Testis (tissue), 3 donors: ENCODE results near the gene AUTS2. TPM values are rescaled to one million over a fixed set of nuclear protein-coding genes. Genes with fewer than 3 reads are reported as not detected.
A peak's percentile ranks its signal among the peaks of the same experiment; 100 is the strongest.

Experiments
- DNase-seq: peaks from one replicate; pipeline ENCODE4 v3.0.0-alpha.2; 2019
- H3K27ac ChIP-seq, 2 donors: fragments of 200-600 bp; sonication (generic); one replicate each; pipeline ENCODE4 v1.5.1; 2019
- H3K27me3 ChIP-seq: fragments of 200-600 bp; sonication (generic); one replicate; pipeline ENCODE4 v1.5.1; 2019
- H3K36me3 ChIP-seq: fragments of 200-600 bp; sonication (generic); one replicate; pipeline ENCODE4 v1.5.1; 2017; ENCODE audit warnings: low read depth; ENCODE audit errors: missing control alignments
- H3K4me1 ChIP-seq: fragments of 200-600 bp; sonication (generic); one replicate; pipeline ENCODE4 v1.5.1; 2019
- H3K4me3 ChIP-seq, 2 donors: fragments of 200-600 bp; sonication (generic); one replicate each; pipeline ENCODE4 v1.5.1; 2017 to 2019
- H3K9me3 ChIP-seq: fragments of 200-600 bp; sonication (generic); one replicate; pipeline ENCODE4 v1.5.1; 2017
- POLR2A ChIP-seq: fragments of 450-650 bp; IDR thresholded peaks from one replicate; pipeline ENCODE4 v1.6.1; 2017; ENCODE audit warnings: antibody characterized with exemption, mild to moderate bottlenecking, moderate library complexity
- WGBS, 2 donors: methylation state at CpG; one replicate each; pipeline ENCODE4 v1.1.5; 2018; 5-methylcytosine and 5-hydroxymethylcytosine counted together
- intact Hi-C: fragments of 100-400 bp; cut with DNase I; formaldehyde crosslinking; loops from one replicate; pipeline ENCODE4 v1.15.1; 2023; ENCODE audit warnings: low total_unique reads
- polyA plus RNA-seq: library from polyadenylated mRNA; stranded (reverse); fragments of 350-450 nt; fragmentation: Illumina TruSeq; extraction: RNeasy Lipid Tissue Mini Kit (QIAGEN cat#74804); gene quantifications from one replicate; pipeline ENCODE4 v1.2.3, GENCODE V29; 2014; ENCODE audit warnings: low read depth, low replicate concordance; ENCODE audit not compliant: insufficient read depth
- total RNA-seq, 2 donors: library from RNA; depleted of rRNA; stranded (reverse); fragments of >200 nt; gene quantifications; one replicate each; pipeline ENCODE4 v1.2.3, GENCODE V29; 2016
- TF ChIP-seq, protein P1 (sequence below), 3 experiments: fragments of 450-650 bp in 2 of 3; fragments of 200-600 bp in 1 of 3; sonication (generic) in 1 of 3; IDR thresholded peaks; one replicate each; pipeline ENCODE4 v1.5.1; 2016 to 2019; ENCODE audit warnings: antibody characterized with exemption in 3 of 3, mild to moderate bottlenecking in 2 of 3, moderate library complexity in 1 of 3

The AUTS2 gene
- total and polyA plus RNA-seq, 3 donors from 2014 or later: 21.3 to 75.5 (median 56.1) TPM

GRCh38 chr7:69602522-69602921 lies 4.2 kb downstream of the AUTS2 start:
- intact Hi-C loops: no loop called here
- no peak overlapping the region for H3K27ac ChIP-seq
- no peaks in the 10 kb centered on the region for H3K9me3 ChIP-seq
- no peak for TF ChIP-seq POLR2A
- H3K27me3 ChIP-seq: no peaks in the 10 kb centered on the region
- no peak for DNase-seq
- 88 to 89% methylated on average over 2 of the region's 2 CpGs for WGBS, 2 donors
- no peak overlapping the region for H3K4me3 ChIP-seq
- H3K4me1 ChIP-seq: peaks cover 11% of the 10 kb centered on the region
- H3K36me3 ChIP-seq: no peaks in the 10 kb centered on the region

DNA sequence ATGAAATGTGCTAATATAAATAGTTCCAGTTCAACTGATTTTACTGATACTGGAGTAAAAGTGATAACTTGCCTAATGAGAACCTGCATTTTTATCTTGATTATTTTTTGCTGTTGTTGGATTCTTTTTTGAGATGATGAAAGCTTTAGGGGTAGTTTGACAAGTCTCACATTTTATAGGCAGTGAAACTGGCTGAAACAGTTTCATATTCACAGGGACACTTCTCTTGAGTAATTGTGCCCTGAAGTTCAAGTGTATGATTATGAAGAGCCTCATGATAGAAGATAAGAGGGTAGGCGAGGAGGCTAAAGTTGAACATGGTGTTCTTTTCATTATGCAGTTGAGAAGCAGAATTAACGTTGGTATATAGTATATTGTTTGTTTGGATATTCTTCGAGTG lies 5.1 kb downstream of the AUTS2 start:
- H3K36me3 ChIP-seq: no peaks in the 10 kb centered on the region
- TF ChIP-seq, protein P1, sequence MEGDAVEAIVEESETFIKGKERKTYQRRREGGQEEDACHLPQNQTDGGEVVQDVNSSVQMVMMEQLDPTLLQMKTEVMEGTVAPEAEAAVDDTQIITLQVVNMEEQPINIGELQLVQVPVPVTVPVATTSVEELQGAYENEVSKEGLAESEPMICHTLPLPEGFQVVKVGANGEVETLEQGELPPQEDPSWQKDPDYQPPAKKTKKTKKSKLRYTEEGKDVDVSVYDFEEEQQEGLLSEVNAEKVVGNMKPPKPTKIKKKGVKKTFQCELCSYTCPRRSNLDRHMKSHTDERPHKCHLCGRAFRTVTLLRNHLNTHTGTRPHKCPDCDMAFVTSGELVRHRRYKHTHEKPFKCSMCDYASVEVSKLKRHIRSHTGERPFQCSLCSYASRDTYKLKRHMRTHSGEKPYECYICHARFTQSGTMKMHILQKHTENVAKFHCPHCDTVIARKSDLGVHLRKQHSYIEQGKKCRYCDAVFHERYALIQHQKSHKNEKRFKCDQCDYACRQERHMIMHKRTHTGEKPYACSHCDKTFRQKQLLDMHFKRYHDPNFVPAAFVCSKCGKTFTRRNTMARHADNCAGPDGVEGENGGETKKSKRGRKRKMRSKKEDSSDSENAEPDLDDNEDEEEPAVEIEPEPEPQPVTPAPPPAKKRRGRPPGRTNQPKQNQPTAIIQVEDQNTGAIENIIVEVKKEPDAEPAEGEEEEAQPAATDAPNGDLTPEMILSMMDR (IDR thresholded peaks at IDR 0.05): no peak
- no peak for TF ChIP-seq POLR2A
- no peak overlapping the region for H3K4me3 ChIP-seq
- no peak overlapping the region for H3K27ac ChIP-seq
- no peaks in the 10 kb centered on the region for H3K9me3 ChIP-seq
- no peak for DNase-seq
- H3K27me3 ChIP-seq: no peaks in the 10 kb centered on the region
- peaks cover 11% of the 10 kb centered on the region for H3K4me1 ChIP-seq
- intact Hi-C loops: no loop called here
- 47 to 56% methylated on average over 3 of the region's 3 CpGs for WGBS, 2 donors

DNA sequence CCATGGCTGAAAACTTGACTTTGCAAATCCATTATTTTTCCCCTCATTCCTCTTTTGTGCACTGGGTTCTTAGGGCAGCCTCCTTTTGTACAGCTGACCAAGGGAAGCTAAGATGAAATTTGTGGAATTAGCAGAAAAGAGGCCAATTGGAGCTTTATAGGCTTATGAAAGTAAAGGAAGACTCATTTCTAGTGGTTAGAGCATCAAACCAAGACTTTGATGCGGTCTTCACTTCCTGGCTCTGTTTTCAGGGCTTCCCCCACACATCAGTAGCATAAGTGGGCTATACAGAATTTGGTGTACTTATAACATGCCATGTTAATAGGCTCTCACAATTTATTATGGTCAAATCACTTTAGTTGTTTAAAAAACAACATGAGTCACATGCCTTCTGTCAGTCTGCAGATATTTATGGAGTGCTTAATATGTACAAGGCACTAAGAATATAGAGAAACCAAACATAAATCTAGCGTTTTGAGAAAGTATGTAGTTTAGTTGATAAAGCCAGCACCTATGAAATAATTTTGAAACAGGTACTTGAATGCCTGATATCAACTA lies 5.7 kb downstream of the AUTS2 start:
- Histone ChIP-seq H3K36me3 (no peaks in the 10 kb centered on the region), H3K4me1 (peaks cover 11% of the 10 kb centered on the region)

DNA sequence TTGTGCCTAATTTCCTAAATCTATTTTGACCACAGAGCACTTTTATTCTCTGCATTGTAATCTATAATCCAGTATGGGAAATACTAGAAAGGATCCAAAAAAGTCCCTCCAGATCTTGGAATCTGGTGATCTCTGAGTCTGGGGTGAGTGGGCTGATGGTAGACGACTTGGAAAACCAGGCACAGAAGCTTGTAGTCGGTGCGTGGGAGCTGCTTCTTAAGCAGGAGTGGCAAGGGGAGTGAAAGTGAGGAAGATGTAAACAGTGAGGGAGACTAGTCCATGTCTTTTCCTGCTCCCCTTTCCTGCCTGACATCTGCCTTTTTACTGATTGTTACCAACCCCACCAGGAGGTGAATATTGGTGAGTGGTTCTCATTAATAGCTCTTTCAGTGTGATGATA lies 6.8 kb downstream of the AUTS2 start:
- Histone ChIP-seq H3K27ac (no peak overlapping the region), H3K27me3 (no peaks in the 10 kb centered on the region), H3K4me3 (no peak overlapping the region), H3K9me3 (no peaks in the 10 kb centered on the region), H3K36me3 (no peaks in the 10 kb centered on the region), H3K4me1 (peaks cover 10% of the 10 kb centered on the region)
- 55 to 72% methylated on average over 3 of the region's 3 CpGs for WGBS, 2 donors
- DNase-seq: peak; percentile 36
- TF ChIP-seq POLR2A: no peak
- TF ChIP-seq, protein P1 (IDR thresholded peaks at IDR 0.05): no peak
- intact Hi-C loops: no loop called here

More for the DNA sequence above, 5.7 kb downstream of the AUTS2 start:
- no peak overlapping the region for H3K27ac ChIP-seq
- no peak for TF ChIP-seq POLR2A
- TF ChIP-seq, protein P1 (IDR thresholded peaks at IDR 0.05): no peak
- DNase-seq: no peak
- WGBS, 2 donors: 84 to 88% methylated on average over 2 of the region's 2 CpGs
- H3K4me3 ChIP-seq: no peak overlapping the region
- intact Hi-C loops: no loop called here
- no peaks in the 10 kb centered on the region for H3K27me3 ChIP-seq
- H3K9me3 ChIP-seq: no peaks in the 10 kb centered on the region

DNA sequence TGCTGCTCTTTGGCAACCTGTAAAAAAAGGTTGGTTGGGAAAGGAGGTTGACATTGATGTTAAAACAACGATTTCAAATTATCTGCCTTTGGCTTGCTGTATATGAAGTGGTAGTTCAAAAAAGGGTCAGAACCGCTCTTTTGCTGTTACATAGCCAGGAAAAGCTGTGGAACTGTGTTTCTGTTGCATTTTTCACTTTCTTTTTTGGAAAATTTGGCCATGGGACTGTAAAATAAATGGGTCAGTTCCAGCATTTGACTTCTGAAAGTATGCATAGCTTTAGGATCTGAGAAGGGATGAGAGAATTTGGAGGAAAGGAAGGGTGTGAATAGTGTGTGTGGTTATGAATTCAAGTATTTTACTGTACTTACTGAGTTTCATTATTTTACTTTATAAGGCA lies 7.3 kb downstream of the AUTS2 start:
- H3K27me3 ChIP-seq: no peaks in the 10 kb centered on the region
- intact Hi-C loops: no loop called here
- peaks cover 5% of the 10 kb centered on the region for H3K4me1 ChIP-seq
- 34 to 48% methylated on average over 2 of the region's 2 CpGs for WGBS, 2 donors
- H3K27ac ChIP-seq: no peak overlapping the region
- DNase-seq: no peak
- H3K9me3 ChIP-seq: no peaks in the 10 kb centered on the region
- H3K36me3 ChIP-seq: no peaks in the 10 kb centered on the region
- no peak overlapping the region for H3K4me3 ChIP-seq
- TF ChIP-seq, protein P1 (IDR thresholded peaks at IDR 0.05): no peak
- no peak for TF ChIP-seq POLR2A
